GM21717 (cell line): ENCODE data around the gene UCHL3.

Experiments
- ATAC-seq: cut with Tn5 transposase; IDR thresholded peaks from one replicate; pipeline ENCODE4 v1.9.1; 2021; ENCODE audit warnings: mild to moderate bottlenecking, moderate library complexity; ENCODE audit not compliant: unreplicated experiment

UCHL3 gene

DNA sequence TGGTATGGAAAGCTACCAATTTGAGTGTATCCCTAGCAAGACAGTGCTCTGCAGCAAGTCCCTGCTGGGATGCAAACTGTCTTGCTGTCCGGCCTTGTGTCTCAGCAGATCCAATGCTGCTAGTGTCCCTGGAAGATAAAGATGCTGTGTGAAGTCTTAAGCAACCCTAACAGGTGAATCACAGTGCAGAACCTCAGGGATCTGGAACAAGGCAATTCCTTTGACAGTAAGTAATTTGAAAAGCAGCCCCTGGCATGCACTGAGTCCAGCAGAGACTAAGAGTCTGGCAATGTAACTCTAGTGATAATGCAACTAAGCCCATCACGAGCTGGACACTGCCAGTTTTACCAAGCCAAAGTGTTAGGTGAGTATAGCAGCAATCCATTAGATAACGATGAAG lies 1.7 kb upstream of the UCHL3 start:
- ATAC-seq: no peak

DNA sequence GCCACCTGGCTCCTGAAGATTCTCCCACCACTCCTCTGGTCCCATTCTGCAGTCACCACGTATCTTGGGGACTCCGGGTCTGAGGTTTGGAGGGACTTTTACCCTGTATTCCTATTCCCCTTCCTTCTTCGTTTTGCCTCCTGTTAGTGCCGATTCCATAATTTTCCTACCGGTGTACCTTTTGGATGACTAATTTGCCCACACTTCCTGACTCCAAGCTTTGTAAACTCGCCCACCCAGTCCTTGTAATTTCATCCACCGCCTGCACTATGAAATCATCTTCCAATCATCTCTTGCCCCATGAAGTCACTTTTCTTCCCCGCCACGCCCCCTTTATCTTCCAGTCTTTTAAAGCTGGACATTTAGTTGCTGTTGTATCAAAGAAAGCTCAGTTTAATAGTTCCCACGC lies 572 bp downstream of the UCHL3 start:
- ATAC-seq: peak; percentile 24

DNA sequence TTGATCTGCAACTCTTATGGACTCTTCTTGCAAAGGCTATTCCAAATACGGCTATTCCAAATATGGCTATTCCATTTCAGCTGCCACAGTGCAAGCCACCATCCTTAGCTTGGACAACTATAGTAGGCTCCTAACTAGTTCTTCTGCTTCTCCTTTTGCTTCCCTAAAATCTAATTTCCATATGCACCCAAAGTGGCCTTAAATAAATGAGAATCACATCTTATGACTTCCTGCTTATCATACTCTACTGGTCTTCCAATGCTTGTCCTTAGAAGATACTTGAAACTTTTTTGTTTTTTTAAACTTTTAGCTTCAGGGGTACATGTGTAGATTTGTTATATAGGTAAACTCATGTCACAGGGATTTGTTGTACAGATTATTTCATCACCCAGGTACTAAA lies 4.9 kb downstream of the UCHL3 start:
- ATAC-seq: no peak

GRCh38 chr13:75554981-75555380 lies 5.4 kb downstream of the UCHL3 start:
- ATAC-seq: no peak

GRCh38 chr13:75555836-75556235 lies 6.2 kb downstream of the UCHL3 start:
- no peak for ATAC-seq

GRCh38 chr13:75556961-75557360 lies 7.4 kb downstream of the UCHL3 start:
- ATAC-seq: no peak

DNA sequence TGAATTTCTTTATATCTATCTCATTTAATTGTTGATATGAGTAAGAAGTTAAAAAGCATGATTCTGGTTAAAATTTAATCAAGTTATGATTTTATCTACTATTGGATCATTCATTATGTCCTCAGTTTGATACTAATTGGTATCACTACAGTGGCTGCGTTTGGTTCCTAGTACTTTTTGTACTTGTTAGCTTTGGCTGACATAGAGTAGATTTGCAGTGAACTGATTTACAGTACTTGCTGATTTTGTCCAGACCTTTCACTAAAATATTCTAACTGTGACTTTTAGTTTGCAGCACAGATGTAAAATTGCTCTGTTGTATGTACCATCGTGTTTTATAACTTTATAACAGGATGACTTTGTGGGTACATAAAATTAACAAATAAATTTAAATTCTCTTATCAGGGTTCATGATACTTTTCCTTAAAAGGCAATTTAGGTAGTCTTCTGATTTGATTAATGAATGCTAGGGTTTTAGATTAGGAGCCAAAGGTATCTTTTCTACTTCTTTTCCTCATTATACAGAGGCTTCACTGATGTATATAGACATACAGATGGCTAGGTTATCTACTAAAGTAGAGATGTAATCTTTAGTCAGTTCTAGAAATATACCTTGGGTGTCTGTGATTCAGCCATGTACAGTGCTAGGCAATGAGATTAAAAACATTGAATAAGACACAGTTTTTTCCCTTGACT lies 8.7 kb downstream of the UCHL3 start:
- no peak for ATAC-seq

GRCh38 chr13:75566658-75567057 lies 17.1 kb downstream of the UCHL3 start:
- no peak for ATAC-seq

- ATAC-seq: no peak
These were observed 20.0 kb downstream of the UCHL3 start for GRCh38 chr13:75569576-75569975.

GRCh38 chr13:75579529-75579928 lies 29.9 kb downstream of the UCHL3 start:
- peak; percentile 68 for ATAC-seq

DNA sequence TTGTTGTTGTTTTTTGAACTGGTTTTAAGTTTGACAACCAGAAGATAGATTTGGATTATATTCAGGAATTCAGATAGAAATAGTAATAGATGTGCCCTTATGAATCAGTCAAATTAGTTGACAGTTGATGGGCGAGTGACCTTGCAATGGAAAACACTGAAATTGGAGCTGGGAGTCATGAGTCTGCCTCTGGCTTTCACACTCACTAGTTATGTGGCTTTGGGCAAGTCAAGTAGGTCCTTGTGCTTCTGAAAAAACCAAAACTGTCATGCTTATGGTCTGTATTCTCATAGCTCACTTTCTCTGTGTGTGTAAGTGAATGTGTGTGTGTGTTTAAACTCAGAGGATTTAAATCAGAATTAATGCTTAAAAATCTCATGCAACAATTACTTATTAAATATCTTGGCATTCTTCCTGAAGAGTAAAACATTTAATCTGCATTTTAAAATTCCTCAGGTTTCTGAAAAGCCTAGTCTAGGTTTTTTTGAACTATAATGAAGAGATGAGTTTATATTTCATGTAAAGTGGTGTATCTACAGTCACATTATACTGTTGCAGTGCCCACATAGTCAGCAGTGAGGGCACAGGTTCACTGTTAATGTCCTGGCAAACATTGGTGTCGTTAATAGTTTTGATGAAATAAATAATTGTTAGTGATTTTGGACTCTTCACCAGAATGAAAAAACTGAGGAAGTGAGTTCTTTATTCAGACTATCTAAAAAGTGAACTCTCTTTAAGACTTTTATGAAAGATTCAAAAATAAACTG lies 32.5 kb downstream of the UCHL3 start:
- ATAC-seq: no peak

DNA sequence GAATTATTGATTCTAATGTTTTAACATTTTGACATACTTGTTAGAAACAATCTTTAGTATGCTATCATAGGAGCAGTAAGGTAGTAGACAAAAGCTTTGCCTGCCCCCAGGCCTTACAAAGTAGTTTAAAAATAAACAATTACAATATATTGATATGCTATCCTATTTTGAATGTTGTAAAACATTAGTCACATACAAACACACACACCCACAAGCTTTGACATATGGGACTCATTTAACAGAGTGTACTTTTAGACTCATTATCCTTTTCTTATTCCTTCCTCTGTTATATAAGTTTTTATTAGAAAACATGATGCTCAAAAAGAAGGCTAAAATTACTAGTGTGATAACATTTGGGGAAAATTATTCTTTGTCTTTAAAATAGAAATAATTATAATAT lies 33.5 kb downstream of the UCHL3 start:
- ATAC-seq: no peak

DNA sequence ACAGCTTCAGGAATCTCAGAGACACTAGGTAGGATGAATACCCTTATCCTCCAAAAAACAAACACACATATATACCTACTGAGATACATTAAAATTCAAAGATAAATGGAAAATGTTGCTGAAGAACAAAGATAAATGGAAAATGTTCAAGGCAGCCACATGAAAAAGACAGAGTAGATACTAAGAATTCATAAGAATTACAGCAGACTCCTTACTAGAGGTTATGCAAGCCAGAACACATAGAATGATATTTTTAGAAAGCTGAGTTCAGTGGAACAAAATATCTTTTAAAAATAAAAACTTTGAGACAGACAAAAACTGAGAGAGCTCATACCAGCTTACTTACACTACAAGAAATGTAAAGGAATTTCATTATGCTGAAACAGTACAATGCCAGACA lies 35.6 kb downstream of the UCHL3 start:
- ATAC-seq: no peak

- ATAC-seq: no peak
These were observed 38.1 kb downstream of the UCHL3 start for GRCh38 chr13:75587679-75588078.

DNA sequence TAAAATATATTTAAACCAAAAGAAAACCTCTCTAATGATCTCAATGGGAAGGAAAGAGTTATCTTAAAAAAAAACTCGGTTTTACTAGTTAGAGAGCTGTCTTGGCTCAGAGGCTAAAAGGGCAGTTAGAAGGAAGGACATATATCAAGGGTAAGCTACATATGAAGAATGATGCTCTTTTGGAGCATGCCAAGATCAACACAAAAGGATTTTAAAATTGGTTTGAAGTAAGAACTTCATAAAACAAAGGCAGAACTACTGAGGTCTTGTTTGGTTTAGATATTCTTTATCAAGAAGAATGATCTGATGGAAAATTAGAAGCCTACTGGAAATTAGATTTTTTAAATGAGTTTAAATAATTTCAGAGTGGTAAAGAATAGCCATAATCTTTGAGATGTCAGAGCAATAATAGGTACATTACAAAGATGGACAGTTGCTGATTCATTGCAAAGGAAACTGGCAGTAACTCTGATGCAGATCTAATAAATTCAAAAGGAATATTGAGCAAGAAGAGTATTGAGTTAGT lies 47.1 kb downstream of the UCHL3 start:
- ATAC-seq: no peak

- no peak for ATAC-seq
These were observed 50.8 kb downstream of the UCHL3 start for GRCh38 chr13:75600371-75600770.

- no peak for ATAC-seq
These were observed 53.4 kb downstream of the UCHL3 start for GRCh38 chr13:75603038-75603437.

GRCh38 chr13:75607447-75607846 lies 57.9 kb downstream of the UCHL3 start:
- no peak for ATAC-seq

DNA sequence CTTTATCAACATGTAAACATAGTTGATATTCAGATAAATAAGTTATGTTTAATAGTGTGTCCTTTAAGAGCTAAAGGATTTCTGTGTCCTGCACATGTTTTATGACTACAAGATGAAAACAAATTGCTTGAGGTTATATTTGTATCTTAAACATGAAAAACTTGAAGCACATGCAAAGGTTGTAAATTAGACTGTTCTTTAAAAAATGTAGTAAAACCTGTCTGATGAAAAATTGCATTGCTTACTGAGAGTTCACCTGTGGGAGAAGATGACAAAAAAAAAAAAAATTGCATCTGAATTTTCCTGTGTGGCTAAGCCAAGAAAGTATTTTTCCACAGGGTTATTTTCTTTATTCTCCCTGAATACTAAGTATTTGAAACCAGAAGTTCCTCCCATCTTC lies 60.9 kb downstream of the UCHL3 start:
- ATAC-seq: no peak

DNA sequence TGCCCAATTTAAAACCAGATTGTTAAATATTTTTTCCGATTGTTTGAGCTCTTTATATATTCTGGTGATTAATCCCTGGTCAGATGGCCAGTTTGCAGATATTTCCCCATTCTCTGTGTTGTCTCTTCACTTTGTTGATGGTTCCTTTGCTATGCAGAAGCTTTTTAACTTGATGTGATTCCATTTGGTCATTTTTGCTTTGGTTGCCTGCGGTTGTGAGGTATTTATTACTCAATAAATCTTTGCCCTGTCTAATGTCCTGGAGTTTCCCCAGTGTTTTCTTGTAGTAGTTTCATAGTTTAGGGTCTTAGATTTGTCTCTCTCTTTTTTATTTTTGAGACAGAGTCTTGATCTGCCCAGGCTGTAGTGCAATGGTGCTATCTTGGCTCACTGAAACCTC lies 62.8 kb downstream of the UCHL3 start:
- ATAC-seq: no peak

DNA sequence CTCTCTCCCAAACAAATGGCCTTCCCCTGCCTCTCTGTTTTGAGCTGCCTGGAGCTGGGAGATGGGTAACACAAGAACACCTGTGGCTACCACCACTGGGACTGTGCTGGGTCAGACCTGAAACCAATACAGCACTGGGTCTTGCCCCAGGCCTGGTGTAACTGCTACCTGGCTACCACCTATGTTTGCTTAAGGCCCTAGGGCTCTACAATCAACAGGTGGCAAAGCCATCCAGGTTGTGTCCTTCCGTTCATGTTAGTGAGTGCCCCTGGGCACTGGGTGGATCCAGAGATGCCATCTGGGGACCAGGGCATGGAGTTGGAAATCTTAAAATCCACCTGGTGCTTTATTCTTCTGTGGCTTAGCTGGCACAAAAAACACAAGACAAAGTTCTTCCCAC lies 67.6 kb downstream of the UCHL3 start:
- ATAC-seq: no peak

- no peak for ATAC-seq
These were observed 68.7 kb downstream of the UCHL3 start for GRCh38 chr13:75618308-75618707.
